Fibroblast of the conjunctiva (primary cell): ENCODE measurements around the gene SMIM1.

Experiments used
- DNase-seq: peaks from one replicate; pipeline ENCODE4 v3.0.0-alpha.2; 2010; ENCODE audit warnings: low read depth

Gene SMIM1

DNA sequence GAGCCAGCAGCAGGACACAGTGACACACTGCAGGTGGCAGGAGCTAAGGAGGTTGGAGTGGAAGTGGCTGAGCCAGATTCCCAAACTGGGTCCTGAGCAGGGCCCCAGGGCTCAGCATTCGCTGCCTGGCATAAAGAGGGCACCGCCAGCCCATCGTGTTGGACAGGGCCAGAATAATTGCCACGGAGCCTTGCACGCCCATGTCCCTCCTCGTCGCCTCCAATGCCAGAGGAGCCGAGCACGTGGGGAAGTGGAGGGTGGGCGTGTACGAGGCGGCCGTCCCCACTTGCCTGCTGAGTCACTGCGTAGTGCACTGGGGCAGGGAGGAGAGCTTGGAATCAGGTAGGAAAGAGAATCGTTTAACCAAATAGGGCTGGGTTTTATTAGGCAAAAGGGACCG is 49.9 kb downstream of the SMIM1 start:
- DNase-seq: no peak

DNA sequence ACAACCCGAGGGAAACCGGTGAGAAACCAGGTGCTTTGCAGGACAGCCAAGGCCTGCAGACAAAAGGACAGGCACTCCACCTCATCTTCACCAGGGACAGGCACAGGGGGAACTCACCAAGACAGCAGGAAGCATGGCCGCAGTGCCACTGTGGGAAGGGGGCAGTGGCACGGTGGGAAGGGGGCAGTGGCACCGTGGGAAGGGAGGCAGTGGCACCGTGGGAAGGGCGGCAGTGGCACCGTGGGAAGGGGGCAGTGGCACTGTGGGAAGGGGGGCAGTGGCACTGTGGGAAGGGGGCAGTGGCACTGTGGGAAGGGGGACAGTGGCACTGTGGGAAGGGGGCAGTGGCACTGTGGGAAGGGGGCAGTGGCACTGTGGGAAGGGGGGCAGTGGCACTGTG is 52.1 kb downstream of the SMIM1 start:
- no peak for DNase-seq

DNA sequence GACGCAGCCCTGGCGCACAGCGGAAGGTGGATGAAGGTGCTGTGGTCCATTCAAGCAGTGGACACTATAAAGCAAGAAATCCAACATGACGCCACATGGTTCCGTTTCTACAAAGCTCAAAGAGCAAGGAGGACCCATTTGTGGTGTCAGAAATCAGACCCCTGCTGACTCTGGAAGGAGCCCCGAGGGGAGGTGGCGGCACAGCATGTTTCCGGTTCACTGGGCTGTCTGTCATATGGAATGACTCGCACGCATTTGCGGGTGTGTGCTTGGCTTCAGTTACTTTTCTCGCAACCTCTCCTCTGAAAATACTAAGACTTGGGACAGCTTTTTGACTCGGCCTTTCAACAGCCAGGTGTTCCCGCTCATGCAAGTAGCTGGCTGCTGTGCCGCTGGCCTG is 52.8 kb downstream of the SMIM1 start:
- DNase-seq: no peak
